ENCODE data around the gene COL4A2.

DNA sequence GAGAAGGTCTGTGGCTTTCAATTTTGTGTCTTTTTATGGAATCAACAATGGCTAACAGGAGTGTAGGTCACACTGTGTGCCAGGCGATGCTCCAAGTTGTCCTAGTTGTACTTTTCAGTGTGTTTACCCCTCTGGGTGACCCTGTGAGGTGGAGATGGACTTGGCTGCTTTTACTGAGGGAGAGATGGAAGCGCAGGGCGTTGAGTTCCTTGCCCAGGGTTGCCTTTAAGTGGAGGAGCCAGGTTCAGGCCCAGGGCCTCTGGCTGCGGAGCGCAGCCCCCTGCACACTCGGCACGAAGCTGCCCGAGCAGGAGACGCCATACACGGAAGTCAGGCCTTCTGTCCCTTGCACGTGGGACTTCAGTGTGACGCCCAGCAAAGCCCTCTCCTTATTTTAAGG is 141.6 kb downstream of the COL4A2 start:
- TF ChIP-seq CTCF (IDR thresholded peaks at IDR 0.05; ENCODE audit: insufficient read depth, low read depth, low read length), result no peak
- no peak for TF ChIP-seq EZH2 (IDR thresholded peaks at IDR 0.05; ENCODE audit: insufficient read depth, low read length)

Data from astrocyte (in vitro differentiated cells and primary cell).